ENCODE results near the gene PPP2R3C. TPM values are rescaled to one million over a fixed set of nuclear protein-coding genes. Genes with fewer than 3 reads are reported as not detected.

PPP2R3C gene
- total and polyA plus RNA-seq, 4 donors: 6.9 to 19.4 (median 12.2) TPM

- TF ChIP-seq REST (IDR thresholded peaks at IDR 0.05) (no peak), FOXA1 (IDR thresholded peaks at IDR 0.05) (no peak)
Observed at GRCh38 chr14:35124127-35124526, 2.3 kb upstream of the PPP2R3C start (continued).

GRCh38 chr14:35123388-35123703 is 1.6 kb upstream of the PPP2R3C start:
- peak overlapping the region; percentile 83 to 100 (median 90) for H3K4me3 ChIP-seq (ENCODE audit: low read depth in 1 of 3, low read length in 3 of 3)
- H3K9ac ChIP-seq (ENCODE audit: low read depth in 1 of 2, low read length in 2 of 2): peak overlapping the region; percentile 36 to 96
- no peaks in the 10 kb centered on the region for H3K27me3 ChIP-seq (ENCODE audit: control insufficient read depth in 4 of 4, insufficient read depth in 4 of 4, low read length in 3 of 4)
- peaks cover 1 to 21% (median 16%) of the 10 kb centered on the region in 4 donors for H3K4me1 ChIP-seq (ENCODE audit: control insufficient read depth in 4 of 4, insufficient read depth in 4 of 4, low read length in 3 of 4)
- peaks cover 0 to 4% (median 0%) of the 10 kb centered on the region in 4 donors for H3K36me3 ChIP-seq (ENCODE audit: control insufficient read depth in 4 of 4, insufficient read depth in 3 of 4, low read depth in 1 of 4, low read length in 3 of 4)
- no peaks in the 10 kb centered on the region for H3K9me3 ChIP-seq (ENCODE audit: control insufficient read depth in 4 of 4, low read length in 3 of 4)
- WGBS: 55% methylated on average over 3 of the region's 3 CpGs
- H3K27ac ChIP-seq (ENCODE audit: low read depth in 1 of 2, low read length in 2 of 2): peak overlapping the region in 1 of 2 donors; percentile 95
- TF ChIP-seq REST (IDR thresholded peaks at IDR 0.05): no peak
- TF ChIP-seq RAD21 (IDR thresholded peaks at IDR 0.05): no peak
- TF ChIP-seq NR2F2 (IDR thresholded peaks at IDR 0.05): no peak
- TF ChIP-seq RXRA (IDR thresholded peaks at IDR 0.05): no peak
- TF ChIP-seq, protein P1, sequence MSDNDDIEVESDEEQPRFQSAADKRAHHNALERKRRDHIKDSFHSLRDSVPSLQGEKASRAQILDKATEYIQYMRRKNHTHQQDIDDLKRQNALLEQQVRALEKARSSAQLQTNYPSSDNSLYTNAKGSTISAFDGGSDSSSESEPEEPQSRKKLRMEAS (IDR thresholded peaks at IDR 0.05): no peak
- TF ChIP-seq, protein P2, sequence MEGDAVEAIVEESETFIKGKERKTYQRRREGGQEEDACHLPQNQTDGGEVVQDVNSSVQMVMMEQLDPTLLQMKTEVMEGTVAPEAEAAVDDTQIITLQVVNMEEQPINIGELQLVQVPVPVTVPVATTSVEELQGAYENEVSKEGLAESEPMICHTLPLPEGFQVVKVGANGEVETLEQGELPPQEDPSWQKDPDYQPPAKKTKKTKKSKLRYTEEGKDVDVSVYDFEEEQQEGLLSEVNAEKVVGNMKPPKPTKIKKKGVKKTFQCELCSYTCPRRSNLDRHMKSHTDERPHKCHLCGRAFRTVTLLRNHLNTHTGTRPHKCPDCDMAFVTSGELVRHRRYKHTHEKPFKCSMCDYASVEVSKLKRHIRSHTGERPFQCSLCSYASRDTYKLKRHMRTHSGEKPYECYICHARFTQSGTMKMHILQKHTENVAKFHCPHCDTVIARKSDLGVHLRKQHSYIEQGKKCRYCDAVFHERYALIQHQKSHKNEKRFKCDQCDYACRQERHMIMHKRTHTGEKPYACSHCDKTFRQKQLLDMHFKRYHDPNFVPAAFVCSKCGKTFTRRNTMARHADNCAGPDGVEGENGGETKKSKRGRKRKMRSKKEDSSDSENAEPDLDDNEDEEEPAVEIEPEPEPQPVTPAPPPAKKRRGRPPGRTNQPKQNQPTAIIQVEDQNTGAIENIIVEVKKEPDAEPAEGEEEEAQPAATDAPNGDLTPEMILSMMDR (IDR thresholded peaks at IDR 0.05; ENCODE audit: low read depth, low read length, missing input control): no peak
- no peak for TF ChIP-seq HNF4G (IDR thresholded peaks at IDR 0.05)
- no peak for TF ChIP-seq FOXA1 (IDR thresholded peaks at IDR 0.05)
- TF ChIP-seq HNF4A (conservative IDR thresholded peaks at IDR 0.05): no peak
- TF ChIP-seq JUND (IDR thresholded peaks at IDR 0.05): no peak
- TF ChIP-seq, protein P3, sequence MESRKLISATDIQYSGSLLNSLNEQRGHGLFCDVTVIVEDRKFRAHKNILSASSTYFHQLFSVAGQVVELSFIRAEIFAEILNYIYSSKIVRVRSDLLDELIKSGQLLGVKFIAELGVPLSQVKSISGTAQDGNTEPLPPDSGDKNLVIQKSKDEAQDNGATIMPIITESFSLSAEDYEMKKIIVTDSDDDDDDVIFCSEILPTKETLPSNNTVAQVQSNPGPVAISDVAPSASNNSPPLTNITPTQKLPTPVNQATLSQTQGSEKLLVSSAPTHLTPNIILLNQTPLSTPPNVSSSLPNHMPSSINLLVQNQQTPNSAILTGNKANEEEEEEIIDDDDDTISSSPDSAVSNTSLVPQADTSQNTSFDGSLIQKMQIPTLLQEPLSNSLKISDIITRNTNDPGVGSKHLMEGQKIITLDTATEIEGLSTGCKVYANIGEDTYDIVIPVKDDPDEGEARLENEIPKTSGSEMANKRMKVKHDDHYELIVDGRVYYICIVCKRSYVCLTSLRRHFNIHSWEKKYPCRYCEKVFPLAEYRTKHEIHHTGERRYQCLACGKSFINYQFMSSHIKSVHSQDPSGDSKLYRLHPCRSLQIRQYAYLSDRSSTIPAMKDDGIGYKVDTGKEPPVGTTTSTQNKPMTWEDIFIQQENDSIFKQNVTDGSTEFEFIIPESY (IDR thresholded peaks at IDR 0.05): no peak
- no peak for TF ChIP-seq GABPA (IDR thresholded peaks at IDR 0.05 in 1 of 2, conservative IDR thresholded peaks at IDR 0.05 in 1 of 2)
- TF ChIP-seq SP1 (IDR thresholded peaks at IDR 0.05): no peak
- TF ChIP-seq TAF1 (conservative IDR thresholded peaks at IDR 0.05): no peak
- TF ChIP-seq FOXA2 (IDR thresholded peaks at IDR 0.05): no peak
- DNase-seq (ENCODE audit: low spot score): no peak
